GM21529 (cell line): Measurements from ENCODE around the gene PRKAR1B.
"Not testable (repeated sequence)": the region's sequence is repeated elsewhere in the genome, so short reads cannot be mapped to it uniquely, and the experiment has no call there.

Experiments used
- ATAC-seq: cut with Tn5 transposase; IDR thresholded peaks from one replicate; pipeline ENCODE4 v1.9.1; 2021; ENCODE audit not compliant: unreplicated experiment

Gene PRKAR1B

GRCh38 chr7:757741-758163 lies 30.7 kb upstream of the PRKAR1B start:
- no peak for ATAC-seq

GRCh38 chr7:756928-757560 lies 30.0 kb upstream of the PRKAR1B start:
- no peak for ATAC-seq

- no peak for ATAC-seq
Observed at GRCh38 chr7:756231-756927, 29.3 kb upstream of the PRKAR1B start.

- no peak for ATAC-seq
Observed at GRCh38 chr7:755413-755805, 28.3 kb upstream of the PRKAR1B start.

- no peak for ATAC-seq
Observed at GRCh38 chr7:754531-755412, 27.7 kb upstream of the PRKAR1B start.

GRCh38 chr7:753190-753589 lies 26.1 kb upstream of the PRKAR1B start:
- no peak for ATAC-seq

- ATAC-seq: not testable (repeated sequence)
Observed at GRCh38 chr7:752256-752655, 25.2 kb upstream of the PRKAR1B start.

- no peak for ATAC-seq
Observed at GRCh38 chr7:751826-752225, 24.7 kb upstream of the PRKAR1B start.

GRCh38 chr7:750111-750905 lies 23.2 kb upstream of the PRKAR1B start:
- no peak for ATAC-seq

- ATAC-seq: no peak
Observed at GRCh38 chr7:749140-749551, 22.1 kb upstream of the PRKAR1B start.

- ATAC-seq: no peak
Observed at GRCh38 chr7:748446-748845, 21.4 kb upstream of the PRKAR1B start.

- no peak for ATAC-seq
Observed at GRCh38 chr7:747186-747585, 20.1 kb upstream of the PRKAR1B start.

GRCh38 chr7:746155-747061 lies 19.3 kb upstream of the PRKAR1B start:
- ATAC-seq: no peak

GRCh38 chr7:745431-746154 lies 18.5 kb upstream of the PRKAR1B start:
- ATAC-seq: no peak

- ATAC-seq: no peak
Observed at GRCh38 chr7:744854-745430, 17.9 kb upstream of the PRKAR1B start.

GRCh38 chr7:744128-744520 lies 17.0 kb upstream of the PRKAR1B start:
- ATAC-seq: not testable (repeated sequence)

GRCh38 chr7:743341-744127 lies 16.5 kb upstream of the PRKAR1B start:
- ATAC-seq: not testable (repeated sequence)

- no peak for ATAC-seq
Observed at GRCh38 chr7:742791-743190, 15.7 kb upstream of the PRKAR1B start.
